NB4 (cell line): ENCODE data around the gene SLC25A25.

ENCODE experiments used
- CTCF ChIP-seq: IDR thresholded peaks from one replicate; pipeline ENCODE4 v1.5.1; 2012; ENCODE audit warnings: low read depth, low read length
- MAX ChIP-seq: IDR thresholded peaks from 2 replicates; pipeline ENCODE4 v1.6.1; 2011; ENCODE audit warnings: low read depth, low read length
- MYC ChIP-seq: IDR thresholded peaks from 2 replicates; pipeline ENCODE4 v1.6.1; 2011; ENCODE audit warnings: low read depth, low read length
- POLR2A ChIP-seq: IDR thresholded peaks from 2 replicates; pipeline ENCODE4 v1.6.1; 2011; ENCODE audit warnings: mild to moderate bottlenecking; ENCODE audit not compliant: insufficient read length; ENCODE audit errors: extremely low read depth

GRCh38 chr9:128043467-128043868 is 24.6 kb upstream of the SLC25A25 start:
- no peak for TF ChIP-seq CTCF
- no peak for TF ChIP-seq POLR2A
- TF ChIP-seq MYC, result no peak
- TF ChIP-seq MAX, result no peak
